GM18907 (cell line): ENCODE results near the gene MGAT4B.
A peak's percentile ranks its signal among the peaks of the same experiment; 100 is the strongest.

Experiments used
- ATAC-seq: cut with Tn5 transposase; IDR thresholded peaks from one replicate; pipeline ENCODE4 v1.9.1; 2021; ENCODE audit warnings: mild to moderate bottlenecking, moderate library complexity; ENCODE audit not compliant: unreplicated experiment

Gene MGAT4B

DNA sequence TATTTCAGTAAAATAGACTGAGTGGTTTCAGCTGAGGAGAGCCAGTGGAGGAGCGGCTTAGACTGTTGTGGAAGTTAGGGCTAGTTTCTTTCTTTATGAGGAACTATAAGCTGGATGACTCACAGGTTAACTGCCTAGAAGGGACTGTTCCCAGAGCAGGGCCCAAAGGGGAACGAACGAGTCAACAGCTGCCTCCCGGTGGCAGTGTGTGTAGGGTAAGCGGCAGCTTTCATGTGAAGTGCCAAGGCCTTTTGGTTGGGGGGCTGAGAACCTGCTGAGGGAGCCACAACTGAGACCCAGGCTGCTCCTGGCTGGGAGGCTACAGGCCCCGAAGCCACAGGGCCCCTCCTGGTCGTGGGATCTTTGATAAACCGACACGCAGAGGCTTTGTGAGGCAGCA lies 21.0 kb upstream of the MGAT4B start:
- ATAC-seq, result no peak

DNA sequence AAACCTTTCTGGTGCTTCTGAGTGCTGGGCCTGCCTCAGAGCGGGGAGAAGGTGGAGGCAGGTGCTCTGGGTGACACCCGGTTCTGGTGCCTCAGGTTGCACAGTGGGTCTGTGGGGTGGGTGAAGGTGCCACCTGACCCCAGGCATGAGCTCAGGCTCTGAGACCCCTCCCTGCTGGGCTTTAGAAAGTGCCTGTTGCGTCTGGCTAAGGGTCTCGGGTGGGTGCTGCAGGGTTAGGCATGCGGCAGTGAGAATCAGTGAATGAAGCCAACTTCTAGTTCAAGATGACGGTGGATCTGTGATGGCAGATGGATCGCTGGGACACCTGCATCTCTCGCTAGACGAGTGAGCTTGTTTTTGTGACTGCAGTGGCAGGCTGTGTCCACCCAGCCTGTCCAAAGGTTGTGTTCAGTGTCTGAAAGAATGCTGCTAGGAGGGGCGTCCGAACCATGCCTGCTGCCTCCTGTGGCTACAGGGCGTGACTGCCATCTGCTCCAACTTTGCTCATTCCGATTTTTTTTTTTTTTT lies 19.1 kb upstream of the MGAT4B start:
- no peak for ATAC-seq

DNA sequence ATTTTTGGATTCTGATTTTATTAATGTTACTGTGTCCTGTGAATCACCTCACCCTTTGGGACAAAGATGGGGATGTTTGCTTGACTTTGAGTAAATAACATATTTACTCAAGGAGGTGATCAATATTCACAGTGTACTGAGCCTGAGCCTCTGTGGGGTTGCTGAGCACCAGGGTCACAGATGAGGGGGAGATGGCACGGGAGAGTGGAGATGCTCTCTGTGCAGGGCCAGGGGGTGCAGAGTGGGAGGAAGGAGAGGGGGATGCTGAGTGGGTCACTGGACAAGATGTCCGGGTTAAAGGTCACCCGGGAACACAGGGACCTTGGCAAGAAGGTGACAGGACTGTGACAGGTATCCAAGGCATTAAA lies 18.1 kb upstream of the MGAT4B start:
- no peak for ATAC-seq

DNA sequence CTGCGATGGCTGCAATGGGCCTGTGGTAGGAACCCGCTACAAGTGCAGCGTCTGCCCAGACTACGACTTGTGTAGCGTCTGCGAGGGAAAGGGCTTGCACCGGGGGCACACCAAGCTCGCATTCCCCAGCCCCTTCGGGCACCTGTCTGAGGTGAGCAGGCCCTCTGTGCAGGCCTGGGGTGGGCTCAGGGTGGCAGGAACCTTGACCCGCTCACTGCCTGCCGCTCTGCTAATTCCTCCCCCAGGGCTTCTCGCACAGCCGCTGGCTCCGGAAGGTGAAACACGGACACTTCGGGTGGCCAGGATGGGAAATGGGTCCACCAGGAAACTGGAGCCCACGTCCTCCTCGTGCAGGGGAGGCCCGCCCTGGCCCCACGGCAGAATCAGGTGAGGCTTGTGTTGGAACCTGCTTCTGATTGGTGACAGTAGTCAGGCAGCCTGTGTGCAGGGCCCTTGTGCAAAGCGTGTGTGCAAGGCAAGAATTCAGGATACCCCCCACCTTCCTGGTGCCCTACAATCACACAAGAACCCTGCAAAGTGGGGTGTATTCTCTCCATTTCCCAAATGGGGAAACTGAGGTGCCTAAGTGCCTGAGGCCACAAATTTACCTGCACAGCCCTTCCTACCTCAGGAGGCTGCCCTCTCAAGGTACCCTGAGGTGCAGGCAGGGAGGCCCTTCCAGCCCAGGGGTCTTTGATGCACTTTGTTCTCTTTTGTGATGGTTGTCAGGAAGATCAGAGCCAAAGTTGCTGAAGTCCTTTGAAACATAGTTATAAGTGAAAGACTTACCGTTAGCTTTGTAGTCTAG lies 17.5 kb upstream of the MGAT4B start:
- no peak for ATAC-seq

DNA sequence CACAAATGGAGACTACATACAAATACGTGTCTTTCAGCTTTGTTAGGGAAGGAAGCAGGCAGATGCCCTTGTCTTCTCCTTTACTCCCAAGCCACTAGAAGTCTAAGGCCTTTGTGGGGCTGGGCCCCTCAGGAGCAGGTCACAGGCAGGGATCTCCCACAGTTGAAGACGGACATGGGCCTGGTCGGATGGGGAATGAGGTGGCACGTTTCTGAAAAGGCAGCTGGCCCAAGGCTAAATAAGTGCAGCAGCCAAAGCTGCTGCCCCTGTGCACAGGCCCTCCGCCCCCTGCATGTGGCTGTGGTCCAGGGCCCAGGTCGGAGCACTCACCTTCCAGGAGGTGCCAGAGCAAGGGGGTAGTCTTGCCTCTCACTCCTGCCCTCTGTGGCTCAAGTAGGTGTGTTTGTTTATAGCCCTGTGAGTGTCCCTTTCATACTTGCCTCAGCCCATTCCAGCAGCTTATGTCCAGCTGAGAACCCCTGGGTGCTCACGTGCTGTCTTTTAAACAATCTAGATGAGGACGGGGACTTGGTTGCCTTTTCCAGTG lies 15.9 kb upstream of the MGAT4B start:
- ATAC-seq, result no peak

DNA sequence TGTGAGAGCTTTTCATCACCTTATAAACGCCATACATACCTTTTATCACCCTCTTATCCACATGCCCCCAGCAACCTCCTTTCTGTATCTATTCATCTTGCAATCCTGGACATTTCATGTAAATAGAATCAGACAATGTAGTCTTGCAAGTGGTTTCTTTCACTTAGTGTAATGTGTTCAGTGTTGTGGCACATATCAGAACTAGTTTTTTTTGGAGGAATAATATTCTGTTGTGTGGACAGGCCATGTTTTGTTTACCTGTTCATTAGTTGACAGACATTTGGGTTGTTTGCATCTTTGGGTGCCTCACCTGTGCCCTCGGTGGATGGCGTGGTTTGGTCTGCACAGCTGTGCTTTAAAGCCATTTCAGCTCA lies 15.4 kb upstream of the MGAT4B start:
- ATAC-seq, result no peak

DNA sequence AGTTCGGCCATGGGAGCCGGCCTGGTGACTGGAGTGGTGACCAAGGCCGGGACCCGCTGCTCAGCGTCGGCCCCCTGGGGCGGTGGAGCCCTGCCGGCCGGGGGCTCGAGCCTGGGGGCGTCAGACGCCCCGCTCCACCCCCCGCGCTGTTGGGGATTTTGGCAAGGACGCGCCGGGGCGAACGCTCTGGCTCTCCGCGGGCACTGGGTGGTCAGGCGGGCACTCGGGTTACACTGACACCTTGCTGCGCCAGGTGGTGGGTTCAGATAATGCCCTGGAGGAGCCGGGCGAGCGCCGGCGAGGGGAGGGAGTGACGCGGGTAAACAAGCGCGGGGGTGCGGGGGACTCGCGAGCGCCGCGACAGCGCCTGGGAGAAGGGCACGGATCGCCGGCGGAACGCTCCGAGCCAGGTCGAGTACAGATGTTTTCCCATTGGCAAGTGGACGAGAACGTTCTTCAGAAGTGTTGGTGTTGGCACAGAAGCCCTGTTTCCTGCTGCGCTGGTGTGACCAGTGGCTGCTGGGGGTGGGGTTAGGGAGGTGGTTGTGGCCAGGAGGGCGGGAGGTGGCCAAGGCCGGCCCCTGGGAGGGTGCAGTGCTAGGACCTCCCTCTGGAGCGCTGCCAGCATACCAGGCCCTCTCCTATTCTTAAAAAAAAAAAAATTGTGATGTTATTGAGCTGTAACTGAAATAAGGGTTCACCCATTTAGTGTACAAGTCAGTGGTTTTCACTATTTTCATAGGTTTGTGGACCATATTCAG lies 14.8 kb upstream of the MGAT4B start:
- ATAC-seq, result peak; percentile 50

DNA sequence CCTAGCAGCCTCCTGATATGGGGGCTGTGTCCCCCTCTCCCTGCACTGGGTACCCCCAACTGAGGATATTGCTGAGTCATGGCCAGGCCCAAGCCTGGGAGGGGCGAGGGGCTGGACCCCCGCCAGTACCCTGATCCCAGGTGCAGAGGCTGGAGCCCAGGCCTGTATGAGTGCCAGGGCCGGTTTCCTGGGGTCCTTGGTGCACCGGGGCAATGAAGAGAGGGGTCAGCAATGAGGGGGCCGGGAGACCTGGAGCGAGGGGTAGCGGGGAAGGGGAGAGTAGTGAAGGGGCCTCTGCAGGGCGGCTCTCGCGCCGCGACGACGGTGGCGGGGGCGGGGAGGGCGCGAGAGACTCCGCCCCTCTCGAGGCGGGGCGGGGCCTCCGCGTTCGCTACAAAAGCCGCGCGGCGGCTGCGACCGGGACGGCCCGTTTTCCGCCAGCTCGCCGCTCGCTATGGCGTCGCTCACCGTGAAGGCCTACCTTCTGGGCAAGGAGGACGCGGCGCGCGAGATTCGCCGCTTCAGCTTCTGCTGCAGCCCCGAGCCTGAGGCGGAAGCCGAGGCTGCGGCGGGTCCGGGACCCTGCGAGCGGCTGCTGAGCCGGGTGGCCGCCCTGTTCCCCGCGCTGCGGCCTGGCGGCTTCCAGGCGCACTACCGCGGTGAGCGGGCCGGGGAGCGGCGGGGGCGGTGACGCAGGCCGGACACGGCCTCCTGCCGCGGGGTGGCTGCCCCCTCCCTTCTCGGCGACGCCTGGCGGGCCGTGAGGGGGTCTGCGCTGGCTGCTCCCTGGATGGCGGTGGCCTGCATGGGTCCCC lies 14.0 kb upstream of the MGAT4B start, which contains the start of gene SQSTM1:
Gene SQSTM1, plus strand, starts transcription at position 423 of the 815 bp plus-strand sequence. Its CDS starts 32 bp downstream, at position 455.
- peak; percentile 43 for ATAC-seq

DNA sequence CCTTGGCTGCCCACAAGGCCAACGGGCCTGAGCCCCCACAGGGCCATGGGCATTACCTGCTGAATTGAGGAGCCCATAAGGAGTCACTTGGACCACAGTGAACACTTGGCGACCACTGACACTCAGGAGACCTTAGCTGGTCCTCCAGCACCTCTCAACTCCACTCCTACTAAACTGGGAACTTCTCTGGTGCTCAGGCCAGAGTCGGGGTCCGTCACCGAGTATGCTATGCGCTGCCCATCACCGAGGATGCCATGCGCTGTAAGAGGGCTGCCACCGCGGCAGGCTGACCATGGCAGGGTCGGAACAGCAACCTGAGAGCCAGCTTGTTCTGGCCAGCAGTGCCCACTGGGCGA lies 13.4 kb upstream of the MGAT4B start:
- no peak for ATAC-seq

DNA sequence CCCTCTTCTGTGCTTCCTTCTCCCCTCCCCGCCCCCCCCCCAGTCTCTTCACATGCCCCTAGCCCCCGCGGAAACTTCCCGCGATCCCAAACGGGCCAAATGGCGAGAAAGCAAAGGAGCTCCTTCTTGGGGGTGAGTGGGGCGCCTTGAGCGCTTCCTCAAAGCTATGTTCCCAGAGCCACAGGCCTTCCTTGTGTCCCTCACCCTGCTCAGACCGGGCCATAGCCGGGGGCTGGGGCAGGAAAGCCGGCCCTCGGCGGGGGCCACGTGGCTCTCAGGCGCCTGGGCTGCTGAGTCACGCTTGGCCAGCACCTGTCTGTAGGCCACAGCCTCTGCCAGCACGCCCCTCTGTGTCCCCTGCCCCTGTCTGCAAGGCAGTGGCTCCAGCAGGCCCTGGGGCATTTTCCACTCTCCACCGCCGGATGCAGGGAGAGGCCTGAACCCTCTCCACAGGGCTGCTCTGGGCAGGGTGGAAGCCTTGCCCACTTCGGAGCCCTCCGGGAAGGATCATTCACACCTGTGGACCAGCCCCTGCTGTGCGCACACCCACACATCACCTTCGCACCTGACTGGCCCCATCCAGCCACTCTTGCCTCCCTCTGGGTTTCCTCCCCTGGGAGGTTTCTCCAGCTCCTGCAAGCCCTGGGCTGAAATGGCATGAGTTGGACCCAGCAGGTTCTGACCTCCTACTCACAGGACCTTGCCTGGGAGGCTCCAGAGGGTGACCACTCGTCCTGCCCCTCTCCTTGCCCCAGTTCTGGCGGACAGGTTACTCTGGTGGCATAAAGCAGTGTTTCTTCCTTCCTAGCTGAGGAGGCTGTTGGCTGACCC lies 12.8 kb upstream of the MGAT4B start:
- peak; percentile 22 for ATAC-seq

DNA sequence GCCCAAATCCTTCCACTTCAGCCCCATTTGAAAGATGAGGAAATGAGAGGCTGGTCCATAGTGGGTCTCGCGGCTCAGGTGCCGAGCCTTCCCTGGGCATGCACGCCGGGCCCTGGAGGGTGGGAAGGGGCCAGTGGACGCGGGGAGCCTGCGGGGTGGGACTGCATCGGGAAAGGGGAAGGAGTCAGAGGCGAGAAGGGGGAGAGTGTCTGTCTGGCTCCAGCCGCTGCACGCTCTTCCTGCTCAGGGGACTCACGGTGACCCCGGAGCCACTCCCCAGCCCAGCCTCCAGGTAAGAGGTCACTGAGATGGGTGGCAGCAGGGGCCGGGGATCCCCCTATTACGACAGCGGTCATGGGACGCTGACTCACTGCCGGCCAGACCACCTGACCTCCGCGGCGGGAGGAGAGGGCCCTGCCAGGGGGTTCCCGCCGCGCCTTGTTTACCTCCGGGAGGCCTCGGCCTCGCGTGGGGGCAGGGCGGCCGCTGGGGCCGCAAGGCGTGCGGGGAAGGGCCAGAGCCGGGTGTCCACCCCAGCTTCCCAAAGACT lies 12.2 kb upstream of the MGAT4B start:
- peak; percentile 66 for ATAC-seq

DNA sequence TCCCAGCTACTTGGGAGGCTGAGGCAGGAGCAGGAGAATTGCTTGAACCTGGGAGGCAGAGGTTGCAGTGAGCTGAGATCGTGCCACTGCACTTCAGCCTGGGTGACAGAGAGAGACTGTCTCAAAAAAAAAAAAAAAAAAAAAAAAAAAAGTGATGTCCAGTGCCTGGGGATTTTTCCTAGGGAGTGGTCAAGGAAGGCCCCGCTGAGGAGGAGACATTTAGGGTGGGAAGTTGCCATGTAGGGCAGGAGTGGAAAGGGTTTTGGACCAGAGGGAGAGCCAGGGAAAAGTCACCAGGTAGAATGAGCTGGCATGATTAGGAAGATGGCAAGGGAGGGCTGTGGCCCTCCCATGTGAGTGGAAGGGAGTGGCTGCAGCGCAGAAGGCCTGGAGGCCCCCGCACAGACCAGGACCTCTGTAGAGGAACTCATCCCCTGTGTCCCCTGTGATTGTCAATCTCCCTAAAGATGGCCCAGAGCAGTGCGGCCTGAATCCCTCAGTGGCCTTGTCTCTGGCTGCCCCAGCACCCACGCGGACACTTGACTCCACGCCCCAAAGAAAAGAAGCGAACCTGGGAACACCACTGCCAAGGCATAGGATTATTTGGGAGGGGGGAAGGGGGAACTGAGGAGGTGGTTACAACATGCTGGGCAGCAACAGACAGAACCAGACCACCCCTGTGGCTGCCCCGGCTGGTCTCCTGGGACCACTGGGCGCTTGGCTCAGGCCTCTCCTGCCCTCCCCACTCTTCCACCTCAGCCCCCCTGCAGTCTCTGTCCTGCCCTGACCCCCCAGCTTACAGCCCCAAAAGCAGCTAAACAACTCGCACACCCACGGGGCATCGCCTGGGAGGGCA lies 11.5 kb upstream of the MGAT4B start:
- ATAC-seq, result no peak

DNA sequence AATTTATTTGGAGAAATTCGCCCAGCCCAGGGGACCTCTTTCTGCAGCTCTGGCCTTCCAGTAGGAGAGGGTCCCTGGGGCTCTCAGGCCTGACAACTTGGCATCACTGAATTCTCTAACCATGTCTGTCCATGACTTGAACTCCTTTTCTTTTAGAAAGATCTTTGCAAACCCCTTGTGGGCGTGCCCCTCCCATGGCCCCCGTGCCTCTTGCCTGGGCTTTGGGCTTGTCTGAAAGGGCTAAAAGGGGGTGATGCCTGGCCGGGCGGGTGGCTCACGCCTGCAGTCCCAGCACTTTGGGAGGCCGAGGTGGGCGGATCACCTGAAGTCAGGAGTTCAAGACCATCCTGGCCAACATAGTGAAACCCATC lies 10.8 kb upstream of the MGAT4B start:
- ATAC-seq, result no peak

DNA sequence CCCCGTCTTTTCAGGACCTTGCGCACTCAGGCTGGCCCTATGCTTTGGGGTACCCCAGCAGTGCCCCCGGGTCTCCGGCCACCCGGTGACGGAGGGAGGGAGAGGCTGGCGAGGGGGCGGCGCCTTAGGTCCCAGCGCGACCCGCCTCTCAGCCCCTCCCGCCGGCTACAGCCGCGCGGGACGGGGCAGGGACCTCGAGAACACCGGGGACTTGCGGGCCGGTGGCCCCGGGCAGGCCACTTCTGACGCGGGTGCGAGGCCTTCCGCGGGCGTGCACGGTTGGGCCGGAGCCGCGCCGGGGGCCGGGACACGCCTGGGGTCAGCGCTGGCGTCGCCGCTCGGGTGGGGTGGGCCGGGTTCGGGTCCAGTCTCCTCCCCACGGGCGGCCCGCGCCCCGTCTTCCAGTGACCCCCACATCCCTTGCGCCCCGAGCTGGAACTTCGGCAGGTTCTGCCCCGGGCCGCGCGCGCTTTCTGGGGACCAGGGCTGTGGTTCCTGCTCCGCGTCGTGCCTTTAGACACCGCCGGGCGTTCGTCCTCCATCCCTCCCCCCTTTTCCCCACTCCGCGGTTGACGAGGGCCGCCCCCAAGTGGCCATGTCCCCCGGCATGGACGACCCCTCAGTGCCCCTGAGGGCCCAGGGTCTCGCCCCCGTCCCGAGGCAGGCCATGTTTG lies 10.3 kb upstream of the MGAT4B start:
- ATAC-seq, result no peak

DNA sequence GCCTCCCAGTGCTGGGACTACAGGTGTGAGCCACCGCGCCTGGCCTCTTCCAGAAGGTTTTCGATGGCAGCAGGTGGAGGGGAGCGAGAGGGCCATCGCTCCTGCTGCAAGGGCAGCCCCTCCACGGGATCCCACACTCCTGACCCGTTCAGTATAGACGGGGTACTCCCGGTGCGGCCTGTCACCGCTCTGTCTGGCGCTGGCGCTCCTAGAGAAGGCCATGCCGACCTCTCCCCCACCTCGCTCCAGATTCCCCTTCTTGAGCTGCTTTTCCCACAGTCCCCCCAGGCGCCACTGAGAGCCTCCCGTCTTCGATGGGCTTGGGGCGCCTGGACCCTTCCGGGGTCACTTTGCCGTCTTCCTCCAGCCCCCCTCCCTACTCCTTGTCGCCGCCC lies 9.7 kb upstream of the MGAT4B start:
- ATAC-seq, result no peak

DNA sequence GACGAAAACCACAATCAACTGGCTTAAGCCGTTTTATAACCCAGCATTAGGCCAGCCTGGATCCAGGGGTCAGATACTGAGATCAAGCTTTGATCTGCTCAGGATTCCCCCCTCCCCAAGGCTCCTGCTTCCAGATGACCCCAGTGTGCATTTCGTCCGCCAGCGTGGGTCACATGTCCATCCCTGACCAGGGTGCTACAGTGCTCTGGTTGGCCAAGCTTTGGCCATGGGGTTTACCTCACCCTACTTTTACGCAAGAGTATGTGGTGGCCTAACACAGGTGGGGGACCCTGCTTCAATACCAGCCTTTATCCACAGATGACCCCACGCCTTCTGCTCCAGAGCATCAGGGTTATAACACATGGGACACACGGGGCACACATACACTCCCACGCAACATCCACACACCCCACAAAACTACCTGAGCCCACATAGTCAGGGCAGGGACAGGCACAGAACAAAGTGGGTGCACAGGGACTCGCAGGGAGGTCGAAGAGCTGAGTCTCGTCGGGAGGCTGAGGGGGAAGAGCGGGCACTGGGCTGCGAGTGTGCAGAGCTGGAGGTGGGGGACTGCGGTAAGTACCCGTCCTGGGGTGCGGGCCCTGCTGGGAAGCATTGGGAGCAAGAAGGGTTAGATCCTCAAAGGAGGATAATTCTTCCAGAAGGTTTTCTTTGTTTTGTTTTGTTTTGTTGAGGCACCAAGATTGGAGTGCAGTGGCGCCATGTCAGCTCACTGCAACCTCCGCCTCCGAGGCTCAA lies 9.0 kb upstream of the MGAT4B start:
- ATAC-seq, result no peak

DNA sequence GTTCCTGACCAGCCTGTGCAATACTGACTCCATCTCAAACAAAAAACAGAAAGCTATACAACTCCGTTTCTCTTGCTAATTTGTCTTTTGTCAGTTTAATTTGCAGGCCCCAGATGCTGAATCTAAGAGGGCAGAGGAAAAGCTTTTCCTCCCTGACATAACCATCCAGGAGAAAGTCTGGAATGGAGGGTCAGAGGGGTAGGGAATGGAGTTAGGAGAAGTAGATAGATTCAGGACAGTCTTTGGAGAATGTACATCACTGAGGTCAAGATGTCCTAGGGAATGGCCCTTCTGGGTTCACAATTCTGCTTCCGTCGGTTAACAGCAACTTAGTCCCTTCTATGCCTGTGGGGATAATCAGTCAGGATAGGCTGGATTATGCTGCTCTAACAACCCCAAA lies 7.4 kb upstream of the MGAT4B start:
- no peak for ATAC-seq
